HG03469 (cell line): ENCODE data around the gene LRP1.

Source experiments
- ATAC-seq: cut with Tn5 transposase; IDR thresholded peaks from one replicate; pipeline ENCODE4 v1.9.1; 2021; ENCODE audit warnings: mild to moderate bottlenecking, moderate library complexity, moderate number of reproducible peaks; ENCODE audit not compliant: unreplicated experiment

LRP1 gene

GRCh38 chr12:57170408-57170807, 42.1 kb downstream of the LRP1 start:
- ATAC-seq: no peak

GRCh38 chr12:57170927-57171326, 42.6 kb downstream of the LRP1 start:
- no peak for ATAC-seq

GRCh38 chr12:57171668-57172067, 43.4 kb downstream of the LRP1 start:
- ATAC-seq: no peak

GRCh38 chr12:57173089-57173488, 44.8 kb downstream of the LRP1 start:
- no peak for ATAC-seq

GRCh38 chr12:57173683-57174082, 45.4 kb downstream of the LRP1 start:
- no peak for ATAC-seq

- no peak for ATAC-seq
These were observed 47.3 kb downstream of the LRP1 start for GRCh38 chr12:57175428-57176138.

- no peak for ATAC-seq
These were observed 47.8 kb downstream of the LRP1 start for GRCh38 chr12:57176139-57176477.

GRCh38 chr12:57176846-57177245, 48.6 kb downstream of the LRP1 start:
- ATAC-seq: no peak

GRCh38 chr12:57177354-57177753, 49.1 kb downstream of the LRP1 start:
- no peak for ATAC-seq

GRCh38 chr12:57178213-57178612, 49.9 kb downstream of the LRP1 start:
- ATAC-seq: no peak

- ATAC-seq: no peak
These were observed 51.2 kb downstream of the LRP1 start for GRCh38 chr12:57179331-57180086.

GRCh38 chr12:57180321-57180989, 52.2 kb downstream of the LRP1 start:
- no peak for ATAC-seq

GRCh38 chr12:57181072-57181471, 52.8 kb downstream of the LRP1 start:
- no peak for ATAC-seq

- no peak for ATAC-seq
These were observed 53.4 kb downstream of the LRP1 start for GRCh38 chr12:57181561-57182155.

GRCh38 chr12:57182918-57183575, 54.8 kb downstream of the LRP1 start:
- ATAC-seq: peak; percentile 56

GRCh38 chr12:57183939-57184725, 55.8 kb downstream of the LRP1 start:
- ATAC-seq: no peak

GRCh38 chr12:57185403-57185802, 57.1 kb downstream of the LRP1 start:
- ATAC-seq: no peak

GRCh38 chr12:57185906-57186508, 57.7 kb downstream of the LRP1 start:
- ATAC-seq: no peak

- ATAC-seq: no peak
These were observed 59.2 kb downstream of the LRP1 start for GRCh38 chr12:57187222-57188089.
